RPMI8226 (cell line): ENCODE measurements around the gene COTL1.

Experiments used
- DNase-seq: peaks from one replicate; pipeline ENCODE4 v3.0.0-alpha.2; 2015

COTL1 gene, protein sequence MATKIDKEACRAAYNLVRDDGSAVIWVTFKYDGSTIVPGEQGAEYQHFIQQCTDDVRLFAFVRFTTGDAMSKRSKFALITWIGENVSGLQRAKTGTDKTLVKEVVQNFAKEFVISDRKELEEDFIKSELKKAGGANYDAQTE

DNA sequence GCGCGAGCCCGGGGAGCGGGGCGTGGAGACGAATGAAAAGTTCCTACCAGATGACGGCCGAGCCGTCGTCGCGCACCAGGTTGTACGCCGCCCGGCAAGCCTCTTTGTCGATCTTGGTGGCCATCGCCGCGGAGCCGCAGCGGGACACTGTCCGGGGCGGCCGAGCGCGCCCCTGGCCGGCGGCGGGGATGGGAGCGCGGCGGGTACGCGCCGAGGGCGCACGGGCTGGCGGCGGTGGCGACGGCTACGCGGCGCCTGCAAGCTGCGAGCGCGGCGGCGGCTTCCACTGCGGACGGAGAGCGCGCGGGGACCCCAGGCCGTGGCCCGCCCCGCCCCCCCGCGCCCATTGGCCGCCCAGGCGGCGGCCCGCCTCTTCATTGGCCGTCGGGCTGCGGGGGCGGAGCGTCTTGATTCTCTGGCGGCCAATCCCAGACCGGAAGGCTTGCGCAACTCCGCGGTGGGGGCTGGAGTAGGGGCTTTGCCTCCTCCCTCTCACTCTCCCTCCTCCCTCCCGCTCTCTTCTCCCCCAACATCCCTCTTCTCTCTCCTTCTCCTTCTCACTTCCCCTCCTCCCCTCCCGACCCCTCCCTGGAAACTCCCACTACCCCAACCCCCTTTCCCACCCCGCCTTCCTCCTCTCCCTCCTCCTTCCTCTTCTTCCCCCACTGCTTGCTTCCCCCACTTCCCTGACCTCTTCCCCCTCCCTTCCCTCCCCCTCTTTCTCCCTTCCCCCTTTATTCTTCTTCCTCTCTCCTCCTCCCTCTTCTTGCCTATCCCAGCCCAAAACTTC is at the start of gene COTL1:
COTL1 (minus strand) TSS at position 288 of the 790 bp plus-strand sequence; CDS start at position 124, 164 bp downstream.
- peak; percentile 90 for DNase-seq

DNA sequence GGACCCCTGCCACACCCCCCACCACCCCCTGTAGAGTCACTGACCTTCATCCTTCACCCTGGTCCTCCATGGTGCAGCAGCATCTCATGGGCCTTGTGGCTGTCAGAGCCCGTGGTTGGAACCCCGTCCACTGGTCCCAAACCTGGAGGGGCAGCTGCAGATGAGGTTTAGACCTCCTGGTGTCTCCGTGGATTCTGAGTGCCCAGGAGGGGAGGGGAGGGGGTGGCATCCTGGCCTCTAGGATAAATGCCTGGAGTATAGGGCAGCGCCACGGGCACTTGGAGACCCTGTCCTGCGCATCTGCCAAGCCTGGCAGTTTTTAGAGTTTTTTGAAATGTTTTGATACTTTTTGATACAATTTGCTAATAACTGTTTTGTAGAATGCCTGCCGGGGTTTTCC is 48.0 kb upstream of the COTL1 start:
- no peak for DNase-seq

DNA sequence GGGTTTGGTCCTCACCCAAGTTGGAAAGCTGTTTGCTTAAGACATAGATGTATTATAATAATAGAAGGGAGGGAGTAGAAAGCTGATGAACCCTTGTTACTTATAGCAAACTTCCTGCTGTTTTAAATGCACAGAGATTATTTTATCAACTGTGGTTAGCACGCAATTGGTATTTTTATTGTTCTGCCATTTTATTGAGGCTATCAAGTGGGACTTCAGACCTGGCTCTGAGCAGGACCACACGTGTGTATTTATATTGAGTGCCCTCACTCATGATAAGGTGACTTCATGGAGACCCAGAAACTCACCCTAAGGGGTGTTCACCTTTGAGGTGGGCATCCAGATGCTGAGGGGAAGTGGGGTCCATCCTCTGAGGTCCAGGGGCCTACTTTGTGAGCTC is 47.5 kb upstream of the COTL1 start:
- DNase-seq, result no peak

DNA sequence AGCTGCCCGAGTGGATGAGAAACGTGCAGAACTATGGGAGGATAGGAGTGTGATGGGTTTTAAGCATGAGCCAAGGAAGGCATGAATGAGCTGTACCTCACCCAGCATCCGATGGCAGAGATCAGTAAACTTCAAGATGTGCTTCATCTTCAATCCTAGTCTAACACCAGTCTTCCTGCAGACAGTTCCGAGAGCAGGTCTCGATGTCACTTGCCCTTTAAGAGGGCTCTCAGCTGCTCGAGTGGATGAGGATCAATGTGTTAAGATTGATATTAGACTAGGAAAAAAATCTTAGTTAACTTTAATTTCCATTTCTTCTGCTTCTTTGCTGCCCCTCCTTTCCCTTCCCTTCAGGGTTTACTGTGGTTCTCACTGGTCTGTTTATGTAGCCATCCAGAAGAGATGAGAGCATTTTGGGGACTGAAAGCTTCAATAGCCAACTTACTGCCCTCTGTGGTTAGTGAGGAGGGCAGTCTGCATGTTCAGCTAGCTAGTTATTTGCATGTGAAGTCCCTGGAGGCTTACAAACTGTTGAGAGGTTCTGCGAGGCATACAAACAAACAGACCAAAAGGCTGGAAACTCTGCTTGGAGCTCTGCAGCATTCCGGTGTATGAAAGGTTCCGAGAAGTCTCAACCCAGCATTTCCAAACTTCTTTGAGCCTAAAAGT is 45.7 kb upstream of the COTL1 start:
- no peak for DNase-seq

DNA sequence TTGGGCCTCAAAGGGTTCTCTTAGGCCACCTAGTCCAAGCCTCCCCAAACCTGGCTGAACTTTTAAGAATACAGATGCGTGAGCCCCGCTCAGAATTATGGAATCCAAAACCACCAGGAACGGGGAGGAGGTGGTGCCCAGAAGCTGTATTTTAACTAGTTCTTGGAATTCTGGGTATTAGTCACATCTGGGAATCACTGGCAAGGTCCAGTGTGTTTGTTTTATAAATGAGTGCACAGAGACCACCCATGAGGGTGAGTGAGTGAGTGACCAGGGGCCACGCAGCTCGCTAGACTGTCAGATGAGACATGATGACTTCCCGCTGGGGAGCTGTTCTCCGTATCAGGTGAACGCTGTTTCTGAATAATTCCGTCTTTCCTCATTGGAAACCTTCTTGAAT is 44.6 kb upstream of the COTL1 start:
- DNase-seq, result no peak

DNA sequence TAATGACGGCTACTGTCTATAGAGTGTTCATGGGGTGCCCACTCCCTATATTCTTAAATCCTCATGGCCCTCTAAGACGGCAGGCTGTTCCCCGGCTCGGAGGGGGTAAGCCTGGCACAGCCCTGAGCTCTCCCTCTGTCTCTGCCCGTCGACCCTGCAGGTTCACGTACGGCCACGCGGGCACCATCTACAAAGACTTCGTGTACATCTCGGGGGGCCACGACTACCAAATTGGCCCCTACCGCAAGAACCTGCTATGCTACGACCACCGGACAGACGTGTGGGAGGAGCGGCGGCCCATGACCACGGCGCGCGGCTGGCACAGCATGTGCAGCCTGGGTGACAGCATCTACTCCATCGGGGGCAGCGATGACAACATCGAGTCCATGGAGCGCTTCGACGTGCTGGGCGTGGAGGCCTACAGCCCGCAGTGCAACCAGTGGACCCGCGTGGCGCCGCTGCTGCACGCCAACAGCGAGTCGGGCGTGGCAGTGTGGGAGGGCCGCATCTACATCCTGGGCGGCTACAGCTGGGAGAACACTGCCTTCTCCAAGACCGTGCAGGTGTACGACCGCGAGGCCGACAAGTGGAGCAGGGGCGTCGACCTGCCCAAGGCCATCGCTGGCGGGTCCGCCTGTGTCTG is 43.7 kb upstream of the COTL1 start:
- no peak for DNase-seq

DNA sequence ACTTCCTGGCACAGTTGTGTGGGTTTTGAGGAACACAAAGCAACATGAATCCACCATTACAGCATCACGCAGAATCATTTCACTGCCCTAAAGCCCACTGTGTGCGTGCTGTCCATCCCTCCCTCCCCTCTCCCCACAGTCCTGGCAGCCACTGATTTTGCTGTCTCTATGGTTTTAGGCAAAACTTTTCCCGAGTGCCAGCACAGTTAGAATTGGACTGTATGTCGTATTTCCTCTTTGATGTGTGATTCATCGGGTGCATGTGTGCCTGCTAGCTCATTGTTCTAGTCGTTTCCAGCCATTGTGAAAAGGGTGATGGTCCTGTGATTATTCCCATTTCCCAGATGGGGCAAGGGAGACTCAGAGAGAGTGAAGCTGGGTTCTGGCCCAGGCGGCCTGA is 43.1 kb upstream of the COTL1 start:
- DNase-seq, result no peak

DNA sequence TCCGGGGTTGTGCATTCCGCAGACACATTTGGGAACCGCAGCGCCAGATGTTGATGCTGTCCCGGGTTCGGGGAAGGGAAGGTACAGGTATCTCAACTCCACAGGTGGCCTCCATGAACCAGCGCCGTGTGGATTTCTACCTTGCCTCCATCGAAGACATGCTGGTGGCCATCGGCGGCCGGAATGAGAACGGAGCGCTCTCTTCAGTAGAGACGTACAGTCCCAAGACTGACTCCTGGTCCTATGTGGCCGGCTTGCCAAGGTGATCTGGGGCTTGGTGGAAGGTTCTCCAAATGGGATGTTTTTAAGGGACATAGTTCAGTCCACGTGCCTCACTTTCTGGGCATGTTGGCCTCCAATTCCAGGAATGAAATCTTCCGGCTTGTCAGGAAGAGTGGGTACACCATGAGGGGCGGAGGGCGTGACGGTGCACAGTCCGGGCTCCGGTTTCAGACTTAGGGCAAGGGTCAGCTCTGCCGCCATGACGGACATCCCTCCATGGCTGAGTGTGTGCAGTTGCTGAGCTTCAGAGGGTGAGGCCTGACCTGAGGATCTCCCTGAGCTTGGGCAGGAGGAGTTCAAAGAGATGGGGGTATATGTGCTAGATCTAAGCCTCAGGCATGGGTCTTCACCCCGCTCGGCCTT is 41.9 kb upstream of the COTL1 start:
- no peak for DNase-seq

DNA sequence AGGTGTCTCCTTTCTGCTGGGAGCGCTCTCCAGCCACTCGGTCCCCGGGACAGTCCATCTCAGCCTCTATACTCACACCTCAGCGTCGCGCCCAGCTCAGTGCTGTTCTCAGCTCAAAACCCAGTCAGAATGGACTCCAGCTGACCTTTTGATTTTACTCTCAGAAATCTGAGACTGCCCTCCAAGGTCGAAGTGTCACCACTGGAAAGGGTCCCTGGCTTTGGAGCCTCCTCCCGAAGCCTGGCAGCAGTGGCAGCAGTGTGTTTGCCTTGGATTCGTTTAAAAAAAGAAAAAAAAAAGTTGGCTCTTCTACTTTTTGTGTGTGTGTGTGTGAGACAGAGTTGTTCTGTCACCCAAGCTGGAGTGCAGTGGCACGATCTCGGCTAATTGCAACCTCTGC is 40.8 kb upstream of the COTL1 start:
- no peak for DNase-seq

DNA sequence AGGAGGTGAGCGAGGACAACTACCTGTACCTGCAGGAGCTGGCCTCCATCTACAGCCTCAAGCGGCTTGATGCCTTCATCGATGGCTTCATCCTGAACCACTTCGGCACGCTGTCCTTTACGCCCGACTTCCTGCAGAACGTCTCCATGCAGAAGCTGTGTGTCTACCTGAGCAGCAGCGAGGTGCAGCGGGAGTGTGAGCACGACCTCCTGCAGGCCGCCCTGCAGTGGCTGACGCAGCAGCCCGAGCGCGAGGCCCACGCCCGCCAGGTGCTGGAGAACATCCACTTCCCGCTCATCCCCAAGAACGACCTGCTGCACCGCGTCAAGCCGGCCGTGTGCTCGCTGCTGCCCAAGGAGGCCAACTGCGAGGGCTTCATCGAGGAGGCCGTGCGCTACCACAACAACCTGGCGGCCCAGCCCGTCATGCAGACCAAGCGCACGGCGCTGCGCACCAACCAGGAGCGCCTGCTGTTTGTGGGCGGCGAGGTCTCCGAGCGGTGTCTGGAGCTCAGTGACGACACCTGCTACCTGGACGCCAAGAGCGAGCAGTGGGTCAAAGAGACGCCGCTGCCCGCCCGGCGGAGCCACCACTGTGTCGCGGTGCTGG is 39.5 kb upstream of the COTL1 start:
- DNase-seq, result no peak

DNA sequence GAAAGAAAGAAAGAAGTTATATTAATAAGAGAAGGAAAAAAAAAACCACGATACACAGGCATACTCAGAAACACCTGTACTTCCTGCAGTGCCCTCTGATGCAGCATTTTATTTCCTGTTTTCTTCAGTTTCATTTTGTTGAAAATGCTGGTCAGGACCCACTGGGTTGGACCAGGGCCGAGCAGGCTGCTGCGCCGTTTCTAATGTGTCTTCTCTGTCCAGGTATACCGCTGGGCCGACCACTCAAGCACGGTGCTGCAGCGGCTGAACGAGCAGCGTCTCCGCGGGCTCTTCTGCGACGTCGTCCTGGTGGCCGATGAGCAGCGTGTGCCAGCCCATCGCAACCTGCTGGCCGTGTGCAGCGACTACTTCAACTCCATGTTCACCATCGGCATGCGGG is 38.8 kb upstream of the COTL1 start:
- DNase-seq, result no peak

DNA sequence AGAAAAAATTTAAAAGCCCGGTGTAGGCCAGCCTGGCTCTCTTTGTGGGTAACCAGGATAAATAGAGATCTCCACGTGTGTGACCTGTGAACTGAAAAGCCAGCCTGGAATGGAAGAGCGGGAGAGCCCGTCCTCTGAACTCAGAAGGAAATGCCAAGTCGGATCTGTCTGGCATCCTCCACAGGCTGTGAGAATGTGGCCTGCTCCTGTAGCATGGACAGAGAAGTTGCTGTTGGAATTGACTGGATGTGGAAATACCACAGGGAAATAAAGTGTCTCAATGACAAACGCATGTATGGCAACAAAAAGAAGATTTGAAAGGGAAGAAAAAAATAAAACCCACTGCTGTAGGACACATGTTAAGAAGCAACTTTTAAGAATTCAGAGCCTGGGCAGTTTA is 37.1 kb upstream of the COTL1 start:
- no peak for DNase-seq

DNA sequence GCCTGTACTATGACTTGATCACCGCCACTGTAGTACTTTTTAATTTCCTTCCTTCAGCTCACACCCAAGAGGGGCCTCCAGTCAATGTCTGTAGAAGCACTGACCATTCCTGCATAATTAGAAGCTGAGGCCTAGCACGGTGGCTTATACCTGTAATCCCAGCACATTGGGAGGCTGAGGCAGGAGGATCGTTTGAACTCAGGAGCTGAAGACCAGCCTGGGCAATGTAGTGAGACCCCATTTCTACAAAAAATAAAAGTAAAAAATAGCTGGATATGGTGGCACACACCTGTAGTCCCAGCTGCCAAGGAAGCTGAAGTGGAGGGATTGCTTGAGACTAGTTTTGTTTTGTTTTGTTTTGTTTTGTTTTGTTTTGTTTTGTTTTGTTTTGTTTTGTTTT is 36.4 kb upstream of the COTL1 start:
- no peak for DNase-seq

DNA sequence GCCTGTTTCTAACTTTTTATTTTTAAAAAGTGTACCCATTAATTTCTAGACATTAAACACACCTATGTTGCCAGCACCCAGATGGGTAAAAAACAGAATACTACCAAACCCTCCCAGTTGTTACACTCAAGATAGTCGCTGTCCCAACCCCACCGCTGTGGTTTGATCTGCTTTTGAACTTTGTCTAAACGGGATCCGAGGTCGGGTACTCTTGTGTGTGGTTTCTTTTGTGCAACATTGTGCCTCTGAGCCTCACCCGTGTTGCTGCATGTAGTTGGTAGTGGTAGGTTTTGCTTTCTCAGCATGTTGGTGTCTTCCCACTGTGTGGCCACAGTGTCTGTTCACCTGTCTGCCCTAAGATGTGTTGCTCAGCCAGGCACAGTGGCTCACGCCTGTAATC is 34.7 kb upstream of the COTL1 start:
- DNase-seq, result no peak

DNA sequence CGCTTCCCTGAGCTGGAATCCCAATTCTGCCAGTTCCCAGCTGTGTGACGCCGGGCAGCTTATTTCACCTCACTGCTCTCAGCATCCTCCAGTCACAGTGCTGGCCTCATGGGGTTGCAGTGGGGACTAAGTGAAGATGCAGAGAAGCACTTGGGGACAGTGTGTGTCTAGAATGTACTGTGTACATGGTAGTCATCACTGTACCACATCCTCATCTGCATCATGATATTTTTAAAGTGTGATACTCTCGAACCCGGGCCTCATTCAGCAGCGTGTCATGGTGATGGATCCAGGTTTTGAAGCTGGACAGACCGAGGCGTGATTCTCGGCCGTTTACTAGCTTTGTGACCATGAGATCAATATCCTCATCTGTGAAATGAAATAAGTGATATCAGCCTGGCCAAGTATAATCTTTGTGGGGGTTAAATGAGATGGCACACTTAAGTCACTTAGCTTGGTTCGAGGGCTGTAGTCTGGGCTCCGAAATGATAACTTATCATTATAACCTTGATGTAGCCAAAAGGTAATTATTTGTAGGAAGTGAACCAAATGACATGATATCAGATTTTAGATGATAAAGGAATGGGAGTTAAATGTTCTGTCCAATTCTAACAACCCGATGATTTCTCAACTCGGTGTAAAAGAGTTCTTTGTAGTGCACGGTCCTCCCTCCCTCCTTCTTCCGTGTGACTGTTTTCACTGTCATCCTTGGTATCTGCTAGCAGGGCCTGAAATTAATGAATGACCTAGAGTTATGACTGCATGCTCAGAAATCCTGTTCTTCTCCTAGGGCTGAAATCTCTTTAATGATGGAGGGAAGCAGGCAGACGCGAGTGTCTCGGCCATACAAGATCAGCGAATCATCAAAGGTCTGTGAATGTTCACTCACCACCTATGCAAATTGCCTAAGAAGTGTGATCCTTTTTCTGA is 32.4 kb upstream of the COTL1 start:
- no peak for DNase-seq

DNA sequence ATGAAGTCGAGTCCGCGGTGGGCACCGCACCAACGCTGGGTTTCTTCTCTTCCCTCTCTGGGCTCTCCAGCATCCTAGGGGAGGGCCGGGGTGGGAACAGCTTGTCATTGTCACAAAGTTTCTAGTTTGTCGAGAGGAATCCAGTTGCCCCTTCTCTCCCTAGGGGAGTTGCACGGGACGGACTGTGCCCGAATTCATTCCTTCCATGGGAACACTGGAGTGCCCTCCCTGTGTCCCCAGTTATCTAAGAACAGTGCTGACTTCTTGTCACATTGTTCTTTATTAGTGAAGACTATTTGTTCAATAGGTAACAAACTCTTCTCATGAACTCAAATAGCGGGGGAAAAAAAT is 31.6 kb upstream of the COTL1 start:
- no peak for DNase-seq

DNA sequence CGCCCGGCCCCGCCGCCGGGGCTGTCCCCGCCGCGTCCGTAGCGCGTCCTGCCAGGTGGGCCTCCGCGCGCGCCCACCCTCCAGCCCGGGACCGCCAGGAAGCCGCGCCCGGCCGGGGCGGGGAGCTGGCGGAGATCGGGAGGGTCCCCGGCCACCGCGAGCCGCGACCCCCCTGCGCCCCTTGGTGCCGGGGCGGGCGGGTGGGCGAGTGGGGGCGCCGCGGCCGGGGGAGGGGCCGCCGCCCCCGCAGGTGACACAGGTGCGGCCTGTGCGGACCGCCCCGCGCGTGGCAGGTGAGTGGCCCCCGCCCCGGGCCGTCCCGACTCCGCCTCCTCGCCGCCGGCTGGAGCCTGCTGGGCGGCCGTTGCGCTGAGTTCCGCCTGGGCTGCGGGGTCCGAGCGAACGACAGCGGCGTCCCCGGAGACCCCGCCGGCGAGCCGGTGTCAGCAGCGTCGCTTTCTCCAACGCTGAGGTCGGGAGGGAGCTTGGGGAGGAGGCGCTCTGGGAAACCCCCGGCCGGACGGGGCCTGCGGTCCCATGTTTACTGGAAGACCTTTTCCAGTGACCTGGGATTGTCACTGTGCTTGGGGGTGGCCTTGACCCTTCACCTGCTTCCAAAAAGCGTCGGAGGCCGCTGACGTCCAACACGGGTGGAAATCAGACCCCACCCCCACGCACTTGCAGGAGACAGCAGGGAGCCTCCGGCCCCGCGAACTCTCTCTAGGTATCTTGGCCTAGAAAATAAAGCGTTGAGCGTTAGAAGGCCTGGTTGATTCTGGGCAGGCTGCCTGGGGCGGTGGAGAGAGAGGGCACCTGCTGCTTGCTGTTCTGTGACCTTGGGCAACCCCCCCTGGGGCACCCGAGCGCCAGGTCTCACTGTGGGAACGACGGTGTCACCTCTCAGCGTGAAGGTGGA is 31.0 kb upstream of the COTL1 start:
- DNase-seq, result peak; percentile 61

DNA sequence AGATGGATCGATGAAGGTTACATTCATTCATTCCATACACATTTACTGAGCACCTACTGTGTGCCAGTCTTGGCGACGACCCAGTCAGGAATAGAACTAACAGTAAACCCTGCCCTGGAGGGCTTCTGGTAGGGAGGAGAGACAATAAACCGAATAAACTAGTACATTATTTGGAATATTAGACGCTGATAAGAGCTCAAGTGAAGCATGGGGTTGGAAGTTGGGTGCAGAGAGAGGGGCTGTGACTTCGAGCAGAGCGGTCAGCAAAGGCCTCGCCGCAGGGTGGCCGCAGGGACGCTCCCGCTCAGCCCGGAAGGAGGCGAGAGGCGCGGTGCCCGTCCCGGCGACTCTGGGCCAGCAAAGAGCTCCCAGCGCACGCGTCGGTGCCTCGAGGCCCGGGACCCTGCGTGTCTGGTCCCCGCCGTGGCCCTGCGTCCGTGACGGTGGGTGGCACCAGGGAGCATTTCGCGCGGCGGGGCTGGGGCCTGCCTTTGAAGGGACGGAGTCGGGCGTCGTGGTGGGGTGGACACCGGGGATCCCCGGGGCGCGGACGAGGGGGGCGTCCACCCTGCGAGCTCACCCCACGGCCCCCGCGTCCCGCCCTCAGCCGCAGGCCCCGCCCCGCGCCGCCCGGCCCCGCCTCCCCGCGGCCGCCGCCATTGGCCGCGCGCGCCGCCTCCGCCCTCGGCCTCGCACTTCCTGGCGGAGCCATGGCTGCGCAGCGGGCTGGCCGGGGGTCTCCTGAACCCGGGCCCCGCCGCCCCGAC is 30.1 kb upstream of the COTL1 start, which contains the start of gene KLHL36:
KLHL36 (plus strand) TSS at position 684 of the 767 bp plus-strand sequence. CDS start 2,357 bp downstream, outside the sequence.
- DNase-seq, result peak; percentile 57

DNA sequence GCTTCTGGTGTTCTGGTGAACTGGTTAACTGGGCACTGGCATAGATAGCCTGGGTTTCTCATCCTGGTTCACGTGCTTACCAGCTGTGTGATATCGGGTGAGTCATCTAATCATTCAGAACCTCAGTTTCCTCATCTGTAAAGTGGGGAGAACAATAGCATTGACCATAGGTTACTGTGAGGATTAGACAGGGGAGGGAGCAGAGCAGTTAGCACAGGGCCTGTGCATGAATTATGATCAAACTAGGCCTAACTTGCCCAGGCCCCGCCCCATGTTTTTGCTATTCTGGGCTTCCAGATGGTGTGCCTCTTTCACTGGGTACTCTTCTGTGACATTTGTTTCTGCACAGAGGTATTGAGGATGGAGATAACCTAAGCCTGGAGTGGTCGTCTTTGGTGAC is 25.8 kb upstream of the COTL1 start:
- DNase-seq, result peak; percentile 48

DNA sequence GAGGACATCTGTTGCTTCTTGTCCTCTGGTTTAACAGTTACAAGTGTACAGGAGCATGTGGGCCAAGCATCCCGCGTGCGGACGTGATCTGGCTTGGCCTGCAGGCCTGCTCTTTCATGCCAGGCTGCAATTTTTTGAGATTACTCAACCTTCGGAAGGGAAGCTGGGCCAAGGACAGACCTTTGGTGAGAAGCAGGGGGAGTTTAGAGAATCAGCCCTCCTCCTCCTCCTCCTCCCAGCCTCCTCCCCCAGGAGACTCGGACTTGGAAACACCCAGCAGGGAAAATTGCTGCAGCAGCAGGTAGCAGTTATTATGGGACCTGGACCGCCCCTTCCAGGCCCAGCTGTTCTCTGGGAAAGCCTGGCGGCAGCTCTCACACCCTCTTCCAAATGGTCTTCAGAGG is 25.3 kb upstream of the COTL1 start:
- DNase-seq, result no peak
